Left hindlimb (tissue), 1 donor: ENCODE measurements around the gene NCBP3.

Source experiments
- DNase-seq: peaks from one replicate; pipeline ENCODE4 v3.0.0-alpha.2; 2018

The NCBP3 gene

DNA sequence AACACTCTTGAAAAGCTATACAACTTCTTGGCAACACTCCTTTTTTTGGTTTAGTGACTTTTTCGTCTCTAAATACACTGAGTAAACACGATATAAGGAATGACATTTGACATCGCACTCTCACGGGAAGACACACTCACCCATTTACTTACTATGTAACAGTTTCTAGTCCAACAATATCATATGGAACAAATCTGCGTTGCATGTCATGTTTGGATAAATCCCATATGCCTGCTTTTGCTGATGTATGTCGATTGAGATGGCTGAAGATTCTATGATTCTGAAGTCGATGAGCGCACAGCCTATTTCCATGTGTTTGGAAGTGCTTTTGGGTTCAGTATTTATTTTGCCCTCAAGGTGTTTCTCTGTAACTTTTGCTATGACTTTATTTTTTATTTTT is 63.3 kb downstream of the NCBP3 start:
- no peak for DNase-seq

DNA sequence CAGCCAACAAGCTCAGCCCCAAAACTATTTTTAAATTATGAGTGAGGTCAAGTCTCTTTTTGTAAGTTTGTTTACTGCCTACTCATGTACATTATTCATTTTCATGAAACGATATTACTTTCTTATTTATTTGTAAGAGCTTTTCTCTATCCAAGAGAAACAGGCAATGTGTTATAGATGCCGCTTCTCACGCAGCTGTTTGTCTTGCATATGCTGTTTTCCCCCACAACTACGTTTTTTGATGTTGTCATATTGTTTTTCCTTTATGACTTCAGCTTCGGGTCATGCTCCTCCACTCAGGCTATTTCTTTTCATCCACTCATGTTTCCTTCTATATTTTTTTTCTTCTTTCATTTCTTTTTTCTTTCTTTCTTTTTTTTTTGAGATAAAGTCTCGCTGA is 65.1 kb downstream of the NCBP3 start:
- no peak for DNase-seq

DNA sequence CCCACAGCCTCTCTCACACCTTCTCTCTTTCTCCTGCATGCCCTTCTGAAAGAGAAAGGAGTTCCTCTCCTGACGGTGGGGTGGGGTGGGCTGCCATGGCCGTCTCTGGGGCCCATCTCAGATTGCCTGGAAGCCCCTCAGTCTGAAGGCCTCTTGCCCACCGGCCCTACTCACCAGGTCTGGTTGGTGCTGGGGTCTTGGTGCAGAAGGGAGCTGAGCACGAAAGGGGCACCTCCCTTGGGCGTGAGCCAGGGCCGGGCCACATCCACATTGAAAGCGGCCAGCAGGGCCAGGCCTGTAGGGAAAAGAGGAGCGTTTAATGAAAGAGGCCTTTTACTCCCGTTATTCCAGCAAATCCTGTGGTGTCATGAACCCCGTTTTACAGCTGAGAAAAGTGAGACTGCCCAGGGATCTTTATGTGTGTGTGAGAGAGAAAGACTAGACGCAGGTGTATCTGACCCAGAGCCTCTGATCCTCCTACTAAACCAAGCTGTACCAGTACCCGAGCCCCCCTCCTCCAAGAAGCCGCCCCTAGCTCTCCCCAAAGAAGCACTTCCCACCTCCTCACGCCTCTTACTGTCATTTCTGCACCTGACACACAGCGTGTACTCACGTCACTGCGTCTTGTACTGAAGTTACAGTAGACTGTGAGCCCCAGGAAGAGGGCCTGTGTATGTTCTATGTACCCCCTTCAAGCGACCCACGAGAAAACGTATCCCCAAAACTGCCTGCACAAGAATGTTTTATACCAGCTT is 68.5 kb downstream of the NCBP3 start:
- no peak for DNase-seq

DNA sequence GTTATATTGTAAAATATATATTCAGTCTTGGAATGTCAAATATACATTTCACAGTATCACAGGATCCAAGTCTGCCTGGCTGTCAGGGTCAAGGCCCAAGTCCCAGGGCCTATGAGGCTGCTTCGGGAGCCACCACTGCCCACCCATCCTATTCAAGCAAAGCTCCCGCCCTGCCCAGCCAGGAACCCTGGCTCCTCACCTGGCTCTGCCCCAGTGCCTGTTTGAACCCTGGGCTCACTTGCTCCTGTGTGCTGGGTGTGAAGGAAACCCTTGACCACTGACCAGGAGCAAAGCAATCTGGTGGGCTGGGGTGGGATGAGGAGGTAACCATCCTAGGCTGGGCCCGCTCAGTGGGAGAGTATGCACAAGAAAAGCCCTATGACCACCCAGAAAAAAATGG is 72.1 kb downstream of the NCBP3 start:
- DNase-seq: no peak

DNA sequence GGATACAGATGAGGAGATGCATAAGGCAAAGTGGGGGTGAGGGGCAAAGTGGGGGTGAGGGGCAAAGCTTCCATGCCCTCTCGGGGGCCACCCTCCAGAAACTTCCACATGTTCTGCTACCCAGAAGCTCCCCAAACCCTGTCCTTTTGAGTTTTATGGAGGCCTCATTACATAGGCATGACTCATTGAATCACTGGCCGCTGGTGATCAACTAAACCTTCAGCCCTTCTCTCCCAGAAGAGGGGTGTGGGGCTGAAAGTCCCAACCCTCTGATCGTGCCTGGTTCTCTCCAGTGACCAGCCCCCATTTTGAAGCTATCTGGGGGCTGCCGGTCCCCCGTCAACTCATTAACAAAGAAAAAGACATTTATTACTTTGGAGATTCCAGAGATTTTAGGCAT is 72.5 kb downstream of the NCBP3 start:
- DNase-seq: no peak

DNA sequence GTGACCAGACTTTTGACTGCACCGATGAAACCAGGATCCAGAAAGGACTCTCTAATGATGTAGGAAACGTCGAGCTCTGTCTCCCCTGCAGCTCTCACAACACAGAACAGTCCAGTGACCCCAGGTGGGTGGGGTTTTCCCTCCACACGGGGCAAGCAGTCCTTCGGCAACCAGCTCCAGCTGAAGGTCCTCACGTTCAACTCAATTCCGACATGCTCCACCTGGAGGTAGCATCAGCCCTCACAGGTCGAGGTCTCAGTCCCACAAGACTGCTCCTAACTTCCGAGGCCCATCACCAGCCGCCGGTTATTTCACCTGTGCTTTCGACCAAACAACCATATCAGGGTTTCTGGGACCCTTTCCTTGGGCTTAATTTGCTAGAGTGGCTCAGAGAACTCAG is 73.3 kb downstream of the NCBP3 start:
- DNase-seq: no peak

DNA sequence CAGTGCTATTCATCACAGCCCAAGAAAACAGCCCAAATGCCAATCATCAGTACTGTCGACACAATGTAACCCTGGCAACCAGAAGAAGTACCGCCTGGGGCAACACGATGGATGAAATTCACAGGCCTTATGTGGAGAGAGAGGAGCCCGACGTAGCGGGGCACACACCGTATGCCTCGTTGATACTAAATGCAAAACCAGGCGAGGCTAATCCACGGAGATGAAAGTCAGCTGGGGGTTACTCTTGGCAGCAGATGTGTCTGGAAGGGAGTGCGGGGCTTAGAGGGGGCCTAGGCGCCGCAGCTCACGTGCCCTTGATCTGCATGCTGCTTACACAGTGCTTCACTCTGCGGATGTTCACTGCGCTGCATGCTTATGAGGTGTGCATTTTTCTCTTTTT is 74.9 kb downstream of the NCBP3 start:
- DNase-seq: no peak

DNA sequence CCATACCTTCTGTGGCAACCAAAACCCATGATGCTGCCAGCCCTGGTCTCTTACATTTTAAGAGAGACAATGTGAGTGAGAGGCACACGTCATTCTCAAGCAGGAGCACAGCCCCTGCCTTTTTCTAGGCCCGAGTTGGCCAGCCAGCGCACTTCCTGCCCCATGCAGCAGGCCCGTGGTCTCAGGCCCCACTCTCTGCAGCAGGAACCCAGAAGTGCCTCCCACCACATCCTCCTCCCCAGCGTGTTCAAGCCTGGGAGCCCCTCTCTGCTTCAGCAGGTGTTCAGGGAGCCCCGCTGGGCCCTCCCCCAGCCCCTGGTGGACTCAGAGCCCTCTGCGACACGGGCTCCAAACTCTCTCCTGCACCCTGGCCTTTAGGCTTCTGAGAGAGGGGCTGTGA is 75.6 kb downstream of the NCBP3 start:
- DNase-seq: no peak

DNA sequence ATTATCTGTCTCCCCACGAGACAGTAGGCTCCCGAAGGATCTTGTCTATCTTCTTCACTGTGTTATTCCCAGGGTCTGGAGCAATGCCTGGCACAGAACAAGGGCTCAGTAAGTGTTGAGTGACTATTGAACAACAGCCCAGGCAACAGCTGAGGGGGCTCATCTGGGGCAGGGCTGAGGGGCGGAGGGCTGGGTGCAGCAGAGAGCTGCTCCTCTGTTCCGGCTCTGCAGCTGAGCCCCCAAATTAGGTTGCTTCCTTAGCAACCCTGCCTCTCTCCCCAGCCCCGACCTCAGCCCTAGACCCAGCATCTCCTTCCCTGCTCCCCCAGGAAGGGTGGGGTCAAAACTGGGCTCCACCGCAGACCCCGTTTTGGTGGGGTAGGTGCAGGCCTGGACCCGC is 77.3 kb downstream of the NCBP3 start:
- DNase-seq: no peak

DNA sequence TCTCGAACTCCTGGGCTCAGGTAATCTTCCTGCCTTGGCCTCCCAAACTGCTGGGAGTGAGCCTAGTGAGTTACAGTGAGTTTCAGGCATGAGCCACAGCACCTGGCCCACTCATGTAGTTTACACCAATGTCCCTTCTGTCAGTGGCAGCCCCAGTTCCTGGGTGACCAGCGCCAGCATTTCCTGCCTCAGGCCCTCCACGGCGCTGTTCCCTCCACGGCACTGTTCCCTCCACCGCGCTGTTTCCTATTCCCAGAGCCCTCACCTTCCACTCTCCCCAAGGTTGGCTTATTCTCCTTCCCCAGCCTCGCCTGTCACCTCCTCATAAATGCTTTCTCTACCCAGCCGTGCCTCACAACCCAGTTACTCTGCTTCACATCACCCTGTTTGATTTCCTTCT is 77.7 kb downstream of the NCBP3 start:
- DNase-seq: no peak

DNA sequence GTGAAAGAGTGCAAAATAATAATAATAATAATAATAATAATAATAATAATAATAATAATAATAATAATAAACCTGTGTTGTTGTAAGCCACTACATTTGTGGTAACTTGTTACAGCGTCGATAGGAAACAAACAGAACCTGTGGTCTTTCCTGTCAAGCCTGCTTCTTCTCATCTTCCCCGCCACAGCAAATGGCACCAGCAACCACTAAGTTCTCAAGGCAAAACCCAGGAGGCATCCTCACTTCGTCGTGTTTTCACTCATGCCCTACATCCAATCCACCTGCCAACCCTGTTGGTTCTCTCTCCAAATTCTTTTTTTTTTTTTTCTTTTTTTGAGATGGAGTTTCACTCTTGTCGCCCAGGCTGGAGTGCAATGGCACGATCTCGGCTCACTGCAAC is 79.3 kb downstream of the NCBP3 start:
- no peak for DNase-seq

DNA sequence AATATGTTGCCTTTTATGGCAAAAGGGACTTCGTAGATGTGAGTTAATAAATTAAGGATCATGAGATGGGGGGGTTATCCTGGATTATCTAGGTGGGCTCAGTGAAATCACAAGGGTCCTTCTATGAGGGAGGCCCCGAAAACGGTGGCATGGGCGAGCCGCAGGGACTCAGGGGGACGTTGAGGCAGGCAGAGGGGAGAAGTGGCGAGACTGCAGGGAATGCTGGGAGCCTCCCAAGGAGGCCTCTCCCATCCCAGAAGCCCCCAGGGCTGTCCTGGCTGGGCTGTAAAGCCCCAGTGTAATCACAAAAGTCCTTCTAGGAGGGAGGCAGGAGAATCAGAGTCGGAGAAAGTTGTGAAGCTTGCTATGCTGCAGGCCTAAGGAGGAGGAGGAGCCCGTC is 80.1 kb downstream of the NCBP3 start:
- no peak for DNase-seq

DNA sequence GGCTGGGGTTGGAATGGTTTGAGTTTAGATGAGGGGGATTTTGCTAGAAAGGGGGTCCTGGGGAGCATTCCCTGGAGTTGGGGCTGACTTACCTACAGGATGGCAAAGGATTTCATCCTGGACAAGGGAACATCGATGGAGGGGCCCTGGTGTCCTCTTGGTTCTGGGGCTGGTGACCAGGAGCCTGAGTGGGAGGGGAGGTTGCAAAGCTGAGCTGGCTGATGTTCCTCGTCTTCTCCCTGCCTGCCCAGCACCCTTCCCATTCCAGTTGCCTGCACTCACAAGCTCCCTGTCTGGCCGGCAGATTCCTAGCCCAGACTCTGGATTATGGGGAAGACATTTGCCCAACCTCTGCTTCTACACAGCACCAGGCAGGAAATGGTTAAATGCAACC is 82.3 kb downstream of the NCBP3 start:
- DNase-seq: no peak

DNA sequence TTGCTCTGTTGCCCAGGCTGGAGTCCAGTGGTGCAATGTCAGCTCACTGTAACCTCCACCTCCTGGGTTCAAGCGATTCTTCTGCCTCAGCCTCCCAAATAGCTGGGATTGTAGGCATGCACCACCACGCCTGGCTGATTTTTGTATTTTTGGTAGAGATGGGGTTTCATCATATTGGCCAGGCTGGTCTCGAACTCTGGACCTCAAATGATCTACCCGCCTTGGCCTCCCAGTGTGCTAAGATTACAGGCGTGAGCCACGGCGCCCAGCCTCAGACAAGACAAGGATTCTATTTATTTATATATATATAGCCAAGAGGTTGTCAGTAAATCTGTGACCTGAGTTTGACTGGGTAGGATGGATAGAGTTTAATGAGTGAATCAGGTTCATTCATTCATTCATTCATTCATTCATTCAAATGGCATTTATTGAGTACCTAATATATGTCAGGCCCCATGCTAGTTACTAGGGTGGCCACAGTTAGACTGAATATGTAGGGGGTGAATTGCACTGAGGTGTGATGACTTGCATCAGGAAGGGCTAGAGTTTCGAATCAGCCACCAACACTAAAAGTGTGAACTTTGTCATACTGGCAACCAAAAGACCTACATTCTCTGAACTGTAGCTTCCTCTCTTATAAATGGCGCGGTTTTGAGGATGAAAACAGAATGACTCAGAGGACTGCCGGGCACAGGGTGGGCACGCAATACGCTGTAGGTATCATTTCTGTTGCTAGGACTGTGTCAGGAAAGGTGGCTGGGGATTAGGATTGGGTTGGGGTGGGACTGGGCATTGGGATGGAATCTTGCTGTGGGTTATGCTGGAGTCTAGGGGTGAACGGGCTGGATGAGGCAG is 82.9 kb downstream of the NCBP3 start:
- DNase-seq: no peak

DNA sequence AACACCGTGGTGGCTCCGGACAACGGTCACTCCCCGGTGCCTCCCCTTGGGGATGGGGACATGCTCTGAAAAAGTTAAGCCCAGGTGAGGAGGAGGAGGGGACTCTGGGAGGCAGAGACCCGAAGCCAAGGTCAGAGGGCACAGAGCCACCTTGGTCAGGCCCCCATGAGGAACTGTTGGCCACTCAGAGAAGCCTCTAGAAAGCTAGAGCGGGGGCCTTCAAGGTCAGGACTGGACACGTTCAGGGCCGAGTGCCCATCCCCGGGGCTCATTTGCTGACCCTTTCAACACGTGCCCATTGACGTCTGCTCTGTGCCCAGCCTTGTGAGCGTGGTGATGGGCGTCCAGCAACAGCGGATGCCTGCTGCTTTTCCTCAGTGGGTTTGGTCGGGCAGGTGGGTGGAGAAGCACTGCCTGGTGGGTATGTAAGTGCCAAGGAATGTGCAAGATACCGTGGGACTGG is 84.1 kb downstream of the NCBP3 start:
- DNase-seq: no peak

DNA sequence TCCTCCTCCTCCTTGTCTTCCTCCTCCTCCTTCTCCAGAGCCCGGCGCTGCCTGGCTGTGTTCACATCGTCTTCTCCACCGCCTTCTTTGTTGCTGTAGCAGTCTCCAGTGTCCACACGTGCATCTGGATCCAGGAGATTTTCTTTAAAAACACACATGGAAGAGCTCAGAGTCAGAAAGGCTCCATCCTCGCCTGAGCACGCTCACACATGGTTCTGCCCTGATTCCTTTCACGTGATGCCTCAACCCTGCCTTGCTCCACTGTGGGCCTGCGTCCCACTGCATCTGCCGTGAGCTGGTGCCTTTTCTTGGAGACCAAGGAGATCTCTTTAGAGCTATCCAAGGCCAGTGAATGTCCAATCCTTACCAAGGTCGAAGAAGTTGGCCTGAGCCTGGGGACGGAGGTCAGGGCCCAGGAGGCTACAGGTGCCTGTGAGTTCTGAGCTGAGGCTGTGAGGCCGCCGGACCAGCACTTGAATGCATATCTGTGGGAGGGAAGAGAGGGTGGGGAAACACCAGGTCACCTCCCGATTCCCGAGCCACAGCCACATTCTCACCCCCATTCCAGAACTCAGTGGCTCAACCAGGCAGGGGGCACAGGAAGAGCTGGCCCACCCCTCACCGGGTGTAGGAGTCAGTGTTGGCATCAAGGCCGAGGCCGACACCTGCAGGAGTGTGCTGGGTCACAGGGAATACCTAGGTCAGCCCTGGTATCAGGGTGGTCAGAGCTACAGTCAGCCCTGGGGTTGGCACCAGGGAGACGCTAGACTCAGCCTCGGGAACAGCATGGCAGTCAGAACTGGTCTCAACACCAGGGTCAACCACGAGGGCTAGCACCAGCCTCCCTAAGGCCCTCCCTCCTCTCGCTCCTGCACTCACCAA is 84.8 kb downstream of the NCBP3 start:
- no peak for DNase-seq

DNA sequence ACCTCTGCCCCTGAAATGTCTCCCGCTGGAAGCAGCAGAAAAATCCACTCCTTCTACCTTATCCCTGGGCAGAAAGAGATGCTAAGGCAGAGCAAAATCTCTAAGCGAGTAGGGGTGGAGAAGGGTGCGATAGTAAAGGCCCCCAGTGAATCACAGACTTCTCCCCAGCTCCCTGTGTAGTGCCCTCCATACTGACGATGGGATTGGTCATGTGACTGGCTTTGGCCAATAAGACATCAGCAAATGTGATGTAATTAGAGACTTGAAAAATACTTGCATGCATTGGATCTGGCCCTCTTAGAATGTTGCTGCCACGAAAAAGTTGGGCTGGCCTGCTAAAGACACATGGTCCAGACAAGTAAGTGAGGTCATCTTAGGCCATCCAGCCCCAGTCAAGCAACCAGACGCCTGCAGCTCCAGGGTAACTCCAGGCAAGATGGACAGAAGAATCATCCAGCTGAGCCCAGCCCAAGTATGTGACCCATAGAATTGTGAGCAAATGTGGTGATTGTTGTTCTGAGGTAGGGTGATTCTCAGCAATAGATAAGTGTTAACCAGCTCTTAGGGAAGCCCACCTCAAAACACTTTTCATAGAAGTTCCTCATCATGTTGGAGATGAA is 86.3 kb downstream of the NCBP3 start:
- DNase-seq: no peak

DNA sequence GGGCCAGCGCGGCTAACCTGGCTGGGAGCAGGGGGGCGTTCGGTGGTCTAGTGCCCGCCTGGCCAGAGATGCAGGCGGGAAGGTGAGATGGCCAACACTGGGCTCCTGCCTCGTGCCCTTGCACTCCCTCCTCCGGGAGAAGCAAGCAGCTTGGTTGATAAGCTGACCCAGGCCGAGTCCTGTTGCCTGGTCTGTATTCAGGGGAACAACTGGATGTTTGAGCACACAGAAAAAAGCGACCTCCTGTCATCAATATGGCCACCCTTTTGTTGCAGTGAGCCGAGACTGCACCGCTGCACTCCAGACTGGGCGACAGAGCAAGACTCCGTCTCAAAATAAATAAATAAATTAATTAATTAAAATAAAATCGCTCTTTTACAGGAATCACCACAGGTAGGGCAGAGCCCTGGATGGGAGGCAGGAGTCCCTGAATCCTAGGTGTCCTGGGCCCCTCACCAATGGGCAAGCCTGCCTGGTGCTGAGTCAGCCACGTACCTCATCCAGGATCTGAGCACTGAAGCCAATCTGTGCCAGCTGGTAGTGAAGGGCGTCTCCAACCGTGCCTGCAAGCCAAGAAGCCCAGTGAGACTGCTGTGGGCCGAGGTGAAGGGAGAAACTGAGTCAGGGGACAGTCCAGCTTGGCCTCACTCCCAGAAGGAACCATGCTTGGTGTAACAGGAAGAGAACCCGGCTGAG is 90.6 kb downstream of the NCBP3 start:
- no peak for DNase-seq

DNA sequence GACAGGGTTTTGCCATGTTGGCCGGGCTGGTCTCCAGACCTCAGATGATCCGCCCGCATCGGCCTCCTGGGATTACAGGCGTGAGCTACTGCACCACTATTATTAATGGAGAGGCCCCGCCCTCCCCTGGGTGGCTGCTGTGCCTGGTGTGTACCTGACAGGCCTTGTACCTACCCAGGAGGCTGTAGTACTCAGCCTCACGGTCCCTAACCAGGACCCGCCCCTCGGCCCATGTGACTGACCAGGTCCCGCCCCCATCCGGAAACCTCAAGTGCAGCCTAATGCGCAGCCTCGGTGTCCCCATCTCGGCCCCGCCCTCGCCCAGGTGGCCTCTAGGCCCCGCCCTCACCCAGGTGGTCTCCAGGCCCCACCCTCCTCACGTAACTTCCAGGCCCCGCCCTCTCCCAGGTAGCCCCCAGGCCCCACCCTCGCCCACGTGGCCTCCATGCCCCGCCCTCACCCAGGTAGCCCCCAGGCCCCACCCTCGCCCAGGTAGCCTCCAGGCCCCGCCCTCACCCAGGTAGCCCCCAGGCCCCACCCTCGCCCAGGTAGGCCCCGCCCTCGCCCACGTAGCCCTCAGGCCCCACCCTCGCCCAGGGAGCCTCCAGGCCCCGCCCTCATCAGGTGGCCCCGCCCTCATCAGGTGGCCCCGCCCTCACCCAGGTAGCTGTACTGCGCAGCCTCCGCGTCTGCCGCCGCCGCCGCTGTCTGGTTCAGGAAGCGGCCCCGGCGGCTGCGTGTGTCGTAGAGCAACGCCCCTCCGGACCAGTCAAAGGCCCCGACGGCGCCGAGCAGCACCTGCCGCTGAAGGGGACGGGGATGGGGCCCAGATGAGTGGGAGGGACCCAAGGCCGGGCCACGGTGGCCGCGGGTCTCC is 91.3 kb downstream of the NCBP3 start:
- no peak for DNase-seq

DNA sequence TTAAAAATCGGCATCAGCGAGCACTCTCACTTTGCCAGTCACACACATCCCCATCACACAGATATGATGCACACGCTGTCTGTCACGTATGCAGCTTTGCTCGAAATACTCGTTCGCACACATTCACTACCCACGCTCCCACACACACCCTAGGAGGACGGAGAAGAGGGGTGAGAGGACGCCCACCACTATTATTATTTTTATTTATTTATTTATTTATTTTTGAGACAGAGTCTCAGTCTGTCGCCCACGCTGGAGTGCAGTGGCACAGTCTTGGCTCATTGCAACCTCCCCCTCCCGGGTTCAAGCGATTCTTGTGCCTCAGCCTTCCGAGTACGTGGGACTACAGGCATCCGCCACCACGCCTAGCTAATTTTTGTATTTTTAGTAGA is 92.0 kb downstream of the NCBP3 start:
- DNase-seq: no peak

DNA sequence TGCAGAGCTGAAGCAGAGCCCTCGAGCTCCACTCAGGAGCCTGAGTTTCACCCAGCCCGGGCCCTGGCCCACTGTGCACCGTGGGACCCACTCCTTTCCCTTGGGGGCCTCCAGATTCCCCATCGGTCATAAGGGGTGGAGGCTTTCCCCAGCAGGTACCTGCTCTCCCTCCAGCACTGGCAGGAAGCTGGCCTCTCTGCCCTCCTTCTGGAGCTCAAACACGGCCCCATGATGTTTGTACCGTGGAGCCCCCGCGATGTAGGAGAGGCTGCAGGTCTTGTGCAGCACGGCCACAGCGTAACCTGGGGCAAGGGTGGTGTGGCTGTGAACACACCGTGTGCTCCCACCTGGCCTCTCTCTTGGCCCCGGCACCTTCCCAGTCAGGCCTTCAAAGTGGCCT is 92.4 kb downstream of the NCBP3 start:
- no peak for DNase-seq
